HUDEP-2 (cell line): ENCODE results near the gene TMEM242.

Experiments
- DNase-seq, 76 experiments: peaks; one replicate each; lab custom pipeline; 2025; ENCODE audit not compliant: unreplicated experiment in 76 of 76; lab: John Stamatoyannopoulos, UW

Gene TMEM242

GRCh38 chr6:157272866-157273755 lies 50.2 kb downstream of the TMEM242 start:
- DNase-seq: peak in 2 of 76 experiments; percentile 17 to 21

GRCh38 chr6:157272372-157272771 lies 50.9 kb downstream of the TMEM242 start:
- no peak for DNase-seq

GRCh38 chr6:157271911-157272310 lies 51.4 kb downstream of the TMEM242 start:
- DNase-seq: no peak

GRCh38 chr6:157271441-157271840 lies 51.9 kb downstream of the TMEM242 start:
- DNase-seq: no peak

- no peak for DNase-seq
Measured at GRCh38 chr6:157270916-157271315, 52.4 kb downstream of the TMEM242 start.

GRCh38 chr6:157270308-157270707 lies 53.0 kb downstream of the TMEM242 start:
- no peak for DNase-seq

- DNase-seq: no peak
Measured at GRCh38 chr6:157269261-157269794, 54.0 kb downstream of the TMEM242 start.

- DNase-seq: no peak
Measured at GRCh38 chr6:157268835-157269234, 54.5 kb downstream of the TMEM242 start.

- DNase-seq: no peak
Measured at GRCh38 chr6:157268396-157268795, 54.9 kb downstream of the TMEM242 start.

- DNase-seq: no peak
Measured at GRCh38 chr6:157267654-157268053, 55.7 kb downstream of the TMEM242 start.

GRCh38 chr6:157267109-157267611 lies 56.2 kb downstream of the TMEM242 start:
- no peak for DNase-seq

- DNase-seq: no peak
Measured at GRCh38 chr6:157266274-157267101, 56.8 kb downstream of the TMEM242 start.

- DNase-seq: no peak
Measured at GRCh38 chr6:157265635-157266034, 57.7 kb downstream of the TMEM242 start.

- no peak for DNase-seq
Measured at GRCh38 chr6:157265186-157265585, 58.1 kb downstream of the TMEM242 start.

GRCh38 chr6:157264701-157265100 lies 58.6 kb downstream of the TMEM242 start:
- no peak for DNase-seq

- no peak for DNase-seq
Measured at GRCh38 chr6:157263881-157264397, 59.4 kb downstream of the TMEM242 start.

GRCh38 chr6:157263146-157263545 lies 60.2 kb downstream of the TMEM242 start:
- DNase-seq: no peak

- no peak for DNase-seq
Measured at GRCh38 chr6:157261606-157262005, 61.7 kb downstream of the TMEM242 start.

GRCh38 chr6:157260735-157261410 lies 62.4 kb downstream of the TMEM242 start:
- no peak for DNase-seq

GRCh38 chr6:157259443-157259842 lies 63.9 kb downstream of the TMEM242 start:
- DNase-seq: no peak
